Measurements from ENCODE around the gene CHRNA9.

CHRNA9 gene

DNA sequence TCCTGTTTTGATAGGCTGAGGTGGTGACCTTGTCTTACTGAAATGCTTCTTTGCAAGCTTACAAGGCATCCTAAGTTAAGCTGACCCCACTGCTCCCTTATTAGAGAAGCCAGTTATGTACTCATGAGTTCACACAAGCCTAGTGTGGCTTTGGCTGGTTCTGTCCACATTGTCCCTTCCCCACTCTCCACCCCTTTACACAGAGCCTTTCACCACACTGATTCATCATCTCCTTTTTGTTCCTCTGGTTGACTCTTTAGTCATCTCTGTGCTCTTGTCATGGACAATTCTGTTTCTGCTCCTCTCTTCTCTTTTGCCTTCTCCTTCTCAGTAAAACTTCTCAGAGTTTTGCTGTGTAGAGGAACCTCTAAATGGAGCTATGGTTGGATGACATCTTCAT, 4.9 kb downstream of the CHRNA9 start:
- DNase-seq (ENCODE audit: low read depth in 2 of 2) = no peak

DNA sequence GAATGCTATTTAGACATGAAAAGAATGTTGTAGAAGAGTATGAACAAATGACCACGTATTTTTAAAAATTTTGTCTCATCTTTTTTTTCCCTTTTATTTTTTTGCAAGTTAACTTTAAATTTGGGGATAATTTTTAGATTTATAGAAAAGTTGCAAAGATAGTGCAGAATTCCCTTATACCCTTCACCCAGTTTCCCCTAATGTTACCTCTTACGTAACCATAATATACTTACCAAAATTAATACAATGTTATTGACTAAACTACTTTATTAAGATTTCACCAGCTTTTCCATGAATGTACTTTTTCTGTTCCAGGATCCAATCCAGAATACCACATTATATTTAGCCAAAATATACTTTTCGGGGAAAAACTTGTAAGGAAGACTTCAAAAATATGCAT, 12.3 kb downstream of the CHRNA9 start:
- no peak for DNase-seq (ENCODE audit: low read depth in 2 of 2)

GRCh38 chr4:40348000-40348399, 12.9 kb downstream of the CHRNA9 start:
- no peak for DNase-seq (ENCODE audit: low read depth in 2 of 2)

- DNase-seq (ENCODE audit: low read depth in 2 of 2) = no peak
These were observed 14.5 kb downstream of the CHRNA9 start for GRCh38 chr4:40349561-40350198.

DNA sequence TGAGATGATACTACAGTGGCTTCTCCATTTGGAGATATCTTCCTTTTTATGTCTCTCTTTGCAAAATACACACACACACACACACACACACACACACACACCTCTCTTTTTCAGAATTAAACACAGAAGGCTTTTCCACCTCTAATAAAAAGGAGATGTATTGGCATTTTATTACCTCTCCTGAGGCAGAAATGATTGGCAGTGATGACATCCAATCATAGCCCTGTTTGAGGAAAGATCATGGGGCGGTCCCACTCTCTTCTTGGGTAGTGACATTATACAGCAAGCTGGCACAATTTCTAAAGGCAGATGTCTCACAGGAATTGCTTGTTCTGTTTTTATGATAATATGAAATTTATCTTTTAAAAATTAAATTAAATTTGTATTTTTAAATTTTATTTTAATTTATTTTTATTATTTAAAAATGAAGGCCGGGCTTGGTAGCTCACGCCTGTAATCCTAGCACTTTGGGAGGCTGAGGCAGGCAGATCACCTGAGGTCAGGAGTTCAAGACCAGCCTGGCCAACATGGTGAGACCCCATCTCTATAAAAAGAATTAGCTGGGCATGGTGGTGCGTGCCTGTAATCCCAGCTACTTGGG, 15.6 kb downstream of the CHRNA9 start:
- DNase-seq (ENCODE audit: low read depth in 2 of 2) = no peak

DNA sequence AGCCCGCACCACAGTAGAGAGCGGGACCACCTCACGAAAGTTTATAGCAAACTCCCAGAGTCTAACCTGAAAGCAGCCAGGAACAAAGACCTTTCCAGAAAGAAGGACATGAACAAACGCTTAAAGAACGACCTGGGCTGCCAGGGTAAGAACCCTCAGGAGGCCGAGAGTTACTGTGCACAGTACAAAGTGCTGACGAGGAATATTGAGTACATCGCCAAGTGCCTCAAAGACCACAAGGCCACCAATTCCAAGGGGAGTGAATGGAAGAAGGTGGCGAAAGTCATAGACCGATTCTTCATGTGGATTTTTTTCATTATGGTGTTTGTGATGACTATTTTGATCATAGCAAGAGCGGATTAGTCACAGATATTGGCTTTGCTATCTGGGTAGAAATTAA, 19.0 kb downstream of the CHRNA9 start:
- DNase-seq (ENCODE audit: low read depth in 2 of 2) = no peak

DNA sequence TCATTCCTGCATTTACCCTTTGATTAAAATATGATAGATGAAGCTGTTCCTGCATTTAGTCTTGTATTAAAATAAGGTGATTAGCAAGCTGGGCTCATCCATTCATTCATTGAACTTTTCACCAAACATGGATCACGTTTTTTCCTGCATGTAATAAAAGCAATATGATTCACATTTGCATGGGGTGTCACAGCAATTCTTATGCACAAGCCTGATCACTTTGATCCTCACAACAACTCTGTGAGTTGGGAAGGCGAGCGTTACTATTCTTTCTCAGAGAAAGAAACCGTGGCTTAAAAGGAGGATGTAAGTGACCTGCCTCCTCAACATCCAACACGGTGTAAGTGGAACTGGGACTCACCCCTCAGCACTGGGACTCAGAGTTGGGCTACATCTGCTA, 20.0 kb downstream of the CHRNA9 start:
- no peak for DNase-seq (ENCODE audit: low read depth in 2 of 2)

DNA sequence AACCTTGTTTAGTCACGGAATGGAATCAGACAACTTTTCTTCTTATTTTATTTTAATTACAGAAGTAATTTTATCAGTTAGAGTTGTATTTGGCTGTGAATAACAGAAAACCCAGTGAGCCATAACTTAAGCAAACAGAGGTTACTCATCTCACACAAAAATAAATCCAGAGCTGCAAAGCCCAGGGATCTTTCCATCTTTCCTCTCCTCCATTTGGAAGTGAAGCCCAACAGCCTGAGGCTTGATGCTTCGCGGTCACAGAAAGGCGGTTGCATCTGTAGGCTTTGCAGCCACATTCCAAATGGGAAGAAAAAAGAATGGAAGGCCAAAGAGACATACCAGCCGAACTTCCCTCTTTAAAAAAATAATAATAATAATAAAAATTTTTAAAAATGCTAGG, 22.6 kb downstream of the CHRNA9 start:
- no peak for DNase-seq (ENCODE audit: low read depth in 2 of 2)

DNA sequence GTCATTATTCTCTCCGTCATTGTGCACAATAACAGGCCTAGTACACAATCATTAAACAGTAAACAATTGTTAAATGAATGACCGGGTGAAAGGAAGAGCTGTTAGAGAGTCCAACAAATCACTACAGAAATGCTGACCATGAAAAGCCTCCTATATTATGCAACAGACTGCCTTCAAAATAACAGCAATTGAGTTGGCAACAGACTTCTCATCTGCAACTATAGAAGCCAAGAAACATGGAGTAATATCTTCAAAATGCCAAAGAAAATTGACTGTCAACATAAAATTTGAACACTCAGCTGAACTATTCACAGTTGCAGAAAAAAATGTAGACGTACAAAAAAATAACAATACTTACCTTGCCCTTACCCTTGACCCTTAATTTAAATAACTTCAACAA, 26.2 kb downstream of the CHRNA9 start:
- DNase-seq (ENCODE audit: low read depth in 2 of 2) = no peak

DNA sequence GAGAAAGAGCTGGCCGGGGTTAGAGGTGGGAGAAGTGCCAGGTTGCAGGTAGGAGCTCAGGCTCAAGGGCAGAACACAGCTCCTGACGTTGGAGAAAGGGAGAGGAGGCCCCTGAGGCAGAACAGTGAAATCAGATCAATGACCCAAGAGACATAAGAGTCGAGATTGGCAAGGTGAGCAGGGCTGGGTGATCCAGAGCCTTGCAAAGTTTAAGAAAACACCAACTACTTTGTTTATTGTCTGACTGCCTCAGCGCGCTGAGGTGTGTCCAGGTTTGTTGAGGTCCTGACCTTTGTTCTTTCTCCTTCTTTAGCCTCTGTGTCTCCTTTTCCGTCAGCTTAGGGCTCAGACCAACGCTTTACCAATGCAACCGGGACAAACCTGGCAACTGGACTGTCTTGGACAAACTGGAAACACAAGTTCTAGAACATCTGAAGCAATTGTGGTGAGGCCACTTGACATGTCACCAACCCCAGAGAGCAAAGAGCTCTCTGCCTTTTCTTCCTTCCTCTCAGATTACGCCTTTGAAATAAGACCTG, 28.3 kb downstream of the CHRNA9 start:
- no peak for DNase-seq (ENCODE audit: low read depth in 2 of 2)

GRCh38 chr4:40363945-40364344, 28.8 kb downstream of the CHRNA9 start:
- DNase-seq (ENCODE audit: low read depth in 2 of 2) = no peak

DNA sequence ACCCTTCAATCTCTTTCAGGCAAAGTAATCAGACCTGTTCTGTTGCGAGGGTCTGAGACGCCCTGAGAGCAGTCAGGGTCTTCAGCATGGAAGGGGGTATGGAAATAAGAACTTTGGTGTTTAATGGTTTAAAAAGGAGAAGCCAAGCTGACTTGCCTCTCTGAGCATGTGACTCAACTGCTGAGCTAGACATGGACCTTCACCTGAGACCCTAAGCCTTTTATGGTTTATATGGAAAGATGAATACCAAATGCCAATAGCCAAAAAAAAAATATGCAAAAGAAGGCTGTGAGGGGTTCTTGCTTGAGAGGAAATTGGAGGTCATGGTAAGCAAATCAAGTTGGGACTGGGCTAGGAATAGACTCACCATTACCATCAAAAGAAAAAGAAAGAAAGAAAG, 30.6 kb downstream of the CHRNA9 start:
- no peak for DNase-seq (ENCODE audit: low read depth in 2 of 2)

- DNase-seq (ENCODE audit: low read depth in 2 of 2) = peak; percentile 4 to 9
These were observed 32.3 kb downstream of the CHRNA9 start for GRCh38 chr4:40367451-40367850.

- DNase-seq (ENCODE audit: low read depth in 2 of 2) = no peak
These were observed 34.5 kb downstream of the CHRNA9 start for GRCh38 chr4:40369437-40370274.

GRCh38 chr4:40372651-40373050, 37.5 kb downstream of the CHRNA9 start:
- DNase-seq (ENCODE audit: low read depth in 2 of 2) = no peak

DNA sequence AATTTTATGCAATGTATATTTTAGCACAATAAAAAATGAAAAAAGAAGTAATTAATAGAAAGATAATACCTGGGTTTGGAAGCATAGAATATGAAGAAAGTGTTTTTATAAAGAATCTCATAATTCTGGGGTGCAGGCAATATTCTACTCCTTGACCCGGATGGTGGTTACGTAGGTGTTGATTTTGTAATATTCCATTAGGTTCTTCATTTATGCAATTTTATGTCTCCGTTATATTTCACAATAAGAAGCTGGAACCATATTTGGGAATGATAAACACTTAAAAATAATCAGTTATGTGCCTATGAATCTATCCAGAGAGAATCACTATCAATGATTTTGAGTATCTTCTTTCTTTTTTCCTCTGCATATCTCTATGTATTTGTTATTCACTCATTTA, 38.5 kb downstream of the CHRNA9 start:
- DNase-seq (ENCODE audit: low read depth in 2 of 2) = no peak

DNA sequence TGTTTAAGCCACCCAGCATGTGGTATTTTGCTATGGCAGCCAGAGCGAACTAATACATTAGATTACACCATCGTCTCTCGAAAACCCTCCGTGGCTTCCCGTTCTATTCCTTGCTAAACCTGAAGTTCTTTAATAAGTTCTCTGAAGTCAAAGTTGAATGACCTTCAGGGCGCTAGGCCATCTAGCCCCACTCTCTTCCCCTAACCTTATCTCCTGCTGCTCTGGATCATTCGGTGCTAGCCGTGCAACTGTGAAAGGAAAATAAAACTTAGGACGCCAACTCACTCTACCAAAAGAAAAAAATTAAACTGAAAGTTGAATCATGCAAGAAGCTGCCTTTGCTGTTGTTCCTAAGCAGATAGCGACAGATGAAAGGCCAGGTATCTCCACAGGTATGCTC, 40.0 kb downstream of the CHRNA9 start:
- no peak for DNase-seq (ENCODE audit: low read depth in 2 of 2)

GRCh38 chr4:40375620-40376019, 40.5 kb downstream of the CHRNA9 start:
- no peak for DNase-seq (ENCODE audit: low read depth in 2 of 2)

- DNase-seq (ENCODE audit: low read depth in 2 of 2) = no peak
These were observed 42.6 kb downstream of the CHRNA9 start for GRCh38 chr4:40377512-40378365.

DNA sequence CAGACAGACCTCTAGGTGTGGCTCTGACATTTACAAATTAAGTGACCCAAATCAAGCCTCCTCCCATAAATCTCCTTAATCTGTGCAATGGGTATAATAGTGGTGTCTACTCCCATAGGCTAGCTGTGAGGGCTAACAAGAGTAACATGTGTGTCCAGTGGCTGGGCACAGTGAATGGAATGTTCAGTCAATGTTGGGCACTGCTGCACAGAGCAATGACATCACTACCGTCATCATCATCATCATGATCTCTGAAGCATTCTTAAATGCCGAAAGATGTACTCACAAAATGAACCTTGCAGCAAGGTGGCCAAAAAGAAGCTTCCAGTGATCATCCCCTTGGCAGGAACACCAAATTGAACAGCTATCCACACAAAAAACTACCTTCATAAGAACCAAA, 43.5 kb downstream of the CHRNA9 start:
- DNase-seq (ENCODE audit: low read depth in 2 of 2) = no peak

DNA sequence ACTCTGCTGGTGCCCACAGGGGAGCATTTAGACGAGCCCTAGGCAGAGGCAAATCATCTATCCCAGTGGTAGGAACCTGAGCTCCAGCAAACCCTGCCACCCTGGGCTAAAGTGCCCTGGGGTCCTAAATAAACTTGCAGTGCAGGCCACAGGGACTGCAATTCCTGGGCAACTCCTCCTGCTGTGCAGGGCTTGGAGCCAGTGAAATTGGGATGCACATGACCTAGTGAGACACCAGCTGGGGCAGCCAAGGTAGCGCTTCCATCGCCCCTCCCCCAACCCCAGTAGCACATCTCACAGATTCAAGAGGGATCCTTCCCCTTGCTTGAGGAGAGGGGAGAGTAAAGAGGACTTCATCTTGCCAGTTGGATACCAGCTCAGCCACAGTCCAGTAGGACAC, 44.1 kb downstream of the CHRNA9 start:
- no peak for DNase-seq (ENCODE audit: low read depth in 2 of 2)

DNA sequence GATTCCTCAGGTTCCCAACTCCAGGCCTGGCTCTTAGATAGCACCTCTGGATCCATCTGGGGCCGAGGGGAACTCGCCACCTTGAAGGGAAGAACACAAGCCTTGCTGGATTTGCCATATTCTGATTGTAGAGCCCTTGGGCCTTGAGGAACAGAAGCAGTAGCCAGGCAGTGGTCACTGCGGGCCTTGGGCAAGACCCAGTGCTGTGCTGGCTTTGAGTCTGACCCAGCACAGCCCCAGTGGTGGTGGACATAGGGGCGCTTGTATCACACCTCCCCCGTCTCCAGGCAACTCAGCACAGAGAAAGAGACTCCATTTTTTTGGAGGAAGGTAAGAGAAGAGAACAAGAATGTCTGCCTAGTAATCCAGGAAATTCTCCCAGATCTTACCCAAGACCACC, 45.5 kb downstream of the CHRNA9 start:
- DNase-seq (ENCODE audit: low read depth in 2 of 2) = no peak

Measured in fibroblast of skin of left quadriceps (primary cell).